GM12892 (cell line): ENCODE measurements around the gene COQ6.

Source experiments
- POLR2A ChIP-seq: IDR thresholded peaks from 2 replicates; pipeline ENCODE4 v1.6.1; 2011; ENCODE audit warnings: low read depth, low read length, control low read depth
- POLR2AphosphoS5 ChIP-seq: IDR thresholded peaks from 2 replicates; pipeline ENCODE4 v1.6.1; 2011; ENCODE audit warnings: low read depth, low read length, control low read depth
- TAF1 ChIP-seq: IDR thresholded peaks from 2 replicates; pipeline ENCODE4 v1.6.1; 2011; ENCODE audit warnings: low read depth, mild to moderate bottlenecking, control low read depth, low read length, borderline replicate concordance

- TF ChIP-seq TAF1 (no peak), POLR2A (no peak), POLR2AphosphoS5 (no peak)
Observed at GRCh38 chr14:73936548-73936947, 13.6 kb upstream of the COQ6 start.
